Mucosa of descending colon (tissue), 3 donors: ENCODE measurements around the gene GCC1. TPM values are rescaled to one million over a fixed set of nuclear protein-coding genes. Genes with fewer than 3 reads are reported as not detected.

ENCODE experiments used
- ATAC-seq: fragments of 200-7000 bp; cut with Tn5 transposase; one replicate; pipeline ENCODE4 v1.9.1; 2020; ENCODE audit warnings: mild to moderate bottlenecking, moderate library complexity
- DNase-seq, 3 donors: peaks; one replicate each; pipeline ENCODE4 v3.0.0-alpha.2; 2020
- H3K36me3 ChIP-seq: fragments of 200-600 bp; one replicate; pipeline ENCODE4 v1.8.0; 2021; ENCODE audit warnings: low read depth, mild to moderate bottlenecking
- H3K4me1 ChIP-seq: fragments of 200-600 bp; one replicate; pipeline ENCODE4 v1.8.0; 2021; ENCODE audit warnings: low read depth, mild to moderate bottlenecking
- H3K4me3 ChIP-seq: fragments of 200-600 bp; one replicate; pipeline ENCODE4 v1.8.0; 2021; ENCODE audit warnings: mild to moderate bottlenecking
- H3K9me3 ChIP-seq: fragments of 200-600 bp; one replicate; pipeline ENCODE4 v1.8.0; 2021; ENCODE audit warnings: mild to moderate bottlenecking
- CTCF ChIP-seq: fragments of 200-600 bp; IDR thresholded peaks from one replicate; pipeline ENCODE4 v1.8.0; 2022; ENCODE audit warnings: antibody characterized with exemption, mild to moderate bottlenecking
- intact Hi-C, 2 donors: fragments of 100-400 bp; cut with DNase I in 1 of 2; cut with micrococcal nuclease in 1 of 2; formaldehyde crosslinking; loops; one replicate each; pipeline versions ENCODE4 v1.11.0 to v1.11.1; 2022; cut with DNase I, micrococcal nuclease
- total RNA-seq, 3 donors: library from RNA; stranded (reverse); fragmentation: NEBNext Ultra II Directional in 2 of 3; extraction: Animal tissue kit (Norgen Biotek cat#: 25700) in 2 of 3; gene quantifications; one replicate each; pipeline versions ENCODE4 v1.2.1 to v1.2.4, GENCODE V29; 2021 to 2023
- donor health status: DM: no; HTN: no; CAD: no; lungs with moderate emphysema.
- donor health status: DM: no; HTN: no; CAD: no.
- donor health status: DM: no; HTN: yes; CAD: no.

Gene GCC1
- total RNA-seq, 3 donors from 2014 or later: 14.8 to 18.0 (median 17.8) TPM

GRCh38 chr7:127616724-127617123, 31.3 kb upstream of the GCC1 start:
- Histone ChIP-seq H3K4me1 (no peaks in the 10 kb centered on the region), H3K9me3 (no peaks in the 10 kb centered on the region), H3K4me3 (no peak overlapping the region), H3K36me3 (no peaks in the 10 kb centered on the region)
- DNase-seq: no peak
- intact Hi-C loops: no loop called here
- TF ChIP-seq CTCF: no peak
- ATAC-seq: no peak

GRCh38 chr7:127612263-127612662, 26.9 kb upstream of the GCC1 start:
- intact Hi-C loops: no loop called here
- no peak overlapping the region for H3K4me3 ChIP-seq

GRCh38 chr7:127609297-127609696, 23.9 kb upstream of the GCC1 start:
- no peaks in the 10 kb centered on the region for H3K4me1 ChIP-seq
- DNase-seq (no peak), ATAC-seq (no peak)
- H3K4me3 ChIP-seq: no peak overlapping the region
- intact Hi-C loops: no loop called here
- no peaks in the 10 kb centered on the region for H3K36me3 ChIP-seq
- no peak for TF ChIP-seq CTCF
- no peaks in the 10 kb centered on the region for H3K9me3 ChIP-seq

More at GRCh38 chr7:127612263-127612662, 26.9 kb upstream of the GCC1 start:
- DNase-seq: no peak
- no peak for TF ChIP-seq CTCF
- no peak for ATAC-seq
- Histone ChIP-seq H3K9me3 (no peaks in the 10 kb centered on the region), H3K4me1 (no peaks in the 10 kb centered on the region), H3K36me3 (no peaks in the 10 kb centered on the region)

DNA sequence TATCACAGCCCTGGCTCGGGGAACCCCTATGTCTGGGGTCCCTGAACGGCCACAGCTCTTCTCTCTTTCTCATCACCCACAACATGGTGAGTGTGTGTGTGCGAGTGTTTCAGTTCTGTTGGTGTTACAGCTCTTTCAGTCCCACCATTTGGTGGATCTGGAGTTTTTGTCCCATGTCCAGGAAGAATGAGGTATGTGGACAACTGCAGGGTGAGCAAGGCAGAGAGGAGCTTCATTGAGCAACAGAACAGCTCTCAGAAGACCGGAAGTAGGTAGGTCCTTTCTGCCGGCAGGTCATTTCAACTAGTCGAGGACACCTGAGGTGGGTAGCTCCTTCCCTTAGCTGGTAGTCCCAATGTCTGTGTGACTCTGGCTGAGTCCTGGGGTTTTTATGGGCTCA, 23.1 kb upstream of the GCC1 start:
- Histone ChIP-seq H3K9me3 (no peaks in the 10 kb centered on the region), H3K36me3 (no peaks in the 10 kb centered on the region), H3K4me3 (no peak overlapping the region), H3K4me1 (no peaks in the 10 kb centered on the region)
- ATAC-seq (no peak), DNase-seq (no peak)
- no peak for TF ChIP-seq CTCF
- intact Hi-C loops: no loop called here

GRCh38 chr7:127600885-127601284, 15.5 kb upstream of the GCC1 start:
- Histone ChIP-seq H3K4me1 (no peaks in the 10 kb centered on the region), H3K4me3 (no peak overlapping the region), H3K36me3 (no peaks in the 10 kb centered on the region), H3K9me3 (no peaks in the 10 kb centered on the region)
- no peak for TF ChIP-seq CTCF
- intact Hi-C loops: no loop called here
- no peak for ATAC-seq
- no peak for DNase-seq

DNA sequence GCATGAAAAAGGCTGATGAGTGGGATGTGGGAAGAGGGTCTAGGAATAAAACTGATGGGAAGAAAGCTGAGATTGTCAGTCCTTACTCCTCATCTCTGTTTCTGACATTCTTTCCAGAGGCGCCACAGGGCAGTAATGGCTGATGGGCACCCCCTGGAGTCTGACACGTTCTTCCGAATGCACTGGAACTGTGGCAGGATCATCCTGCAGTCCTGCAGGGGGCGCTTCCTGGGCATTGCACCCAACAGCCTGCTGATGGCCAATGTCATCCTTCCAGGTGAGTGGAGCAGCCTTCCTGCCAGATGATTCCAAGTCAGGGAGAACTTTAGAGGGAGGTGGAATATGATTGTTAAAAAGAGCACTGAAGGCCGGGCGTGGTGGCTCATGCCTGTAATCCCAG, 12.9 kb upstream of the GCC1 start:
- ATAC-seq (peak; percentile 35), DNase-seq (no peak)
- intact Hi-C loops: no loop called here
- H3K9me3 ChIP-seq: no peaks in the 10 kb centered on the region
- no peak overlapping the region for H3K4me3 ChIP-seq
- no peak for TF ChIP-seq CTCF
- no peaks in the 10 kb centered on the region for H3K4me1 ChIP-seq
- no peaks in the 10 kb centered on the region for H3K36me3 ChIP-seq
